ENCODE data around the gene SLC35A5. TPM values are rescaled to one million over a fixed set of nuclear protein-coding genes. Genes with fewer than 3 reads are reported as not detected.

Gene SLC35A5
- total and polyA plus RNA-seq, 2 of the 4 experiments (the other 2 are of a cell fraction) = 19.5 to 25.6 TPM

GRCh38 chr3:112560307-112560706, 1.5 kb upstream of the SLC35A5 start:
- DNase-seq (peak; percentile 7), ATAC-seq (ENCODE audit: low read depth) (no peak)
- Histone ChIP-seq H2AFZ (replicated peaks; ENCODE audit: low read length, poor library complexity) (no peak overlapping the region), H2BK15ac (ENCODE audit: low read depth, low read length) (no peak overlapping the region), H3K4ac (ENCODE audit: low read depth, low read length) (no peak overlapping the region), H3K14ac (replicated peaks; ENCODE audit: low read depth, low read length) (no peak overlapping the region), H3K4me3 (ENCODE audit: insufficient read depth, low read depth, low read length) (peak overlapping the region; percentile 56), H3K9me1 (ENCODE audit: insufficient read depth, low read length) (peaks cover 3% of the 10 kb centered on the region), H4K5ac (ENCODE audit: low read depth, low read length) (no peak overlapping the region), H3K36me3 (ENCODE audit: control insufficient read depth, insufficient read depth, low read length) (peaks cover 3% of the 10 kb centered on the region; the same call in 1 of the 2 replicates), H3K27me3 (ENCODE audit: control insufficient read depth, insufficient read depth, low read length) (no peaks in the 10 kb centered on the region), H4K91ac (ENCODE audit: insufficient read depth, low read depth, low read length) (no peak overlapping the region), H3K79me1 (ENCODE audit: low read depth in 1 of 2, low read length in 2 of 2) (peaks cover 13 to 29% of the 10 kb centered on the region in 2 experiments), H2BK120ac (ENCODE audit: low read depth, low read length) (no peak overlapping the region), H3K23ac (ENCODE audit: low read depth, low read length) (no peak overlapping the region), H3K4me1 (ENCODE audit: control insufficient read depth, insufficient read depth, low read length) (peaks cover 6% of the 10 kb centered on the region; the same call in 1 of the 2 replicates), H3K27ac (ENCODE audit: insufficient read depth, low read length) (no peak overlapping the region), H2BK5ac (ENCODE audit: low read depth, low read length, poor library complexity, severe bottlenecking) (no peak overlapping the region), H3K9ac (ENCODE audit: low read depth, low read length) (peak overlapping the region; percentile 83; the same call in 1 of the 2 replicates), H2AK9ac (replicated peaks; ENCODE audit: low read depth, low read length, poor library complexity) (no peak overlapping the region), H4K20me1 (ENCODE audit: insufficient read depth, low read length) (peaks cover 6% of the 10 kb centered on the region), H3K56ac (ENCODE audit: extremely low read depth, insufficient read depth, low read length) (no peak overlapping the region), H3K4me2 (ENCODE audit: low read depth, low read length) (peak overlapping the region; percentile 94), H2BK20ac (ENCODE audit: low read depth, low read length) (no peak overlapping the region), H4K8ac (ENCODE audit: low read depth in 2 of 2, low read length in 2 of 2) (no peak overlapping the region; a peak in 1 of 4 replicates), H3K18ac (ENCODE audit: low read depth, low read length) (no peak overlapping the region), H3K9me3 (ENCODE audit: control insufficient read depth, insufficient read depth, low read length) (no peaks in the 10 kb centered on the region), H2AK5ac (ENCODE audit: low read depth, low read length) (no peak overlapping the region)
- dilution Hi-C loops (cut with HindIII; ENCODE audit: low sequenced_read_pairs, unreplicated experiment) (no loop called here), intact Hi-C loops (cut with micrococcal nuclease) (no loop called here), in situ Hi-C loops (cut with MboI; ENCODE audit: low sequenced_read_pairs) (no loop called here)
- ChIA-PET CTCF (interaction anchor here (0.6 kb wide), 2 partner anchors 262 to 451 kb away, joined by 3 to 4 read pairs; no protein-coding TSS in a partner anchor), POLR2A (ENCODE audit: unreplicated experiment) (no interaction called here)
- no TSS peak for BruUV-seq (replicated peaks)
- WGBS, 2 experiments (ENCODE audit: extremely low coverage in 2 of 2, insufficient read length in 1 of 2) = no CpG with 5 or more reads among the region's 2 CpGs
- TF ChIP-seq USF2 (IDR thresholded peaks at IDR 0.05; ENCODE audit: low read depth, low read length) (no peak), FOS (IDR thresholded peaks at IDR 0.05; ENCODE audit: low read depth, low read length) (no peak), SMC3 (IDR thresholded peaks at IDR 0.05; ENCODE audit: low read depth, low read length) (no peak), MAZ (IDR thresholded peaks at IDR 0.05; ENCODE audit: borderline replicate concordance, low read depth, low read length) (no peak), MAFK (IDR thresholded peaks at IDR 0.05; ENCODE audit: low read depth, low read length) (no peak), CTCF (conservative IDR thresholded peaks at IDR 0.05; ENCODE audit: low read depth, low read length) (no peak), NFE2L2 (IDR thresholded peaks at IDR 0.05; ENCODE audit: low read depth, low read length) (no peak), RCOR1 (IDR thresholded peaks at IDR 0.05; ENCODE audit: insufficient replicate concordance, low read length) (no peak), CEBPB (IDR thresholded peaks at IDR 0.05; ENCODE audit: low read depth, low read length) (no peak), RFX5 (IDR thresholded peaks at IDR 0.05; ENCODE audit: low read depth, low read length) (no peak), BHLHE40 (IDR thresholded peaks at IDR 0.05; ENCODE audit: low read depth, low read length) (no peak), MXI1 (IDR thresholded peaks at IDR 0.05; ENCODE audit: borderline replicate concordance, low read depth, low read length) (no peak), RAD21 (IDR thresholded peaks at IDR 0.05; ENCODE audit: low read length) (no peak)

All from IMR-90 (cell line).